ENCODE measurements around the gene PITX3. TPM values are rescaled to one million over a fixed set of nuclear protein-coding genes. Genes with fewer than 3 reads are reported as not detected.

PITX3 gene
- total and polyA plus RNA-seq, 10 of the 15 experiments (the other 5 are each of a cell fraction or from before 2014, with no cell fraction given) = not detected

DNA sequence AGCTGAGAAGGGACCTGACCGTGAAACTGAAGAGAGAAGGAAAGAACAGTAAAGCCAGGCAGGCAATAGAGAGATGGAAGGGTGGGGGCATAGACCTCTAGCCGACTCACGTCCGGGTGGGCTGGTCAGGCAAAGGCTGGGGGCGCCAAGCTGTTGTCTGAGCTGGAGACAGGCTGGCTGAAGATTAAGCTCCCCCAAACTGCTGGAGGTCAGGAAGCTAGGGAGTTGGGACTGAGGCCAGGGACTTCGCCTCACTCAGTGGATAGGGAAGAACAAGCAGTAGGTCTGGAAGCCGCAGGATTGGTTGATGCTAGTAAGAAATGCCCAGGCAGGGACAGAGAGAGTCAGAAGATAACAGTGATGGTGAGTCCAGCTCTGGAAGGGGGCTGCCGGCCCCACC is 5.3 kb downstream of the PITX3 start (continued):
- TF ChIP-seq, protein P1, sequence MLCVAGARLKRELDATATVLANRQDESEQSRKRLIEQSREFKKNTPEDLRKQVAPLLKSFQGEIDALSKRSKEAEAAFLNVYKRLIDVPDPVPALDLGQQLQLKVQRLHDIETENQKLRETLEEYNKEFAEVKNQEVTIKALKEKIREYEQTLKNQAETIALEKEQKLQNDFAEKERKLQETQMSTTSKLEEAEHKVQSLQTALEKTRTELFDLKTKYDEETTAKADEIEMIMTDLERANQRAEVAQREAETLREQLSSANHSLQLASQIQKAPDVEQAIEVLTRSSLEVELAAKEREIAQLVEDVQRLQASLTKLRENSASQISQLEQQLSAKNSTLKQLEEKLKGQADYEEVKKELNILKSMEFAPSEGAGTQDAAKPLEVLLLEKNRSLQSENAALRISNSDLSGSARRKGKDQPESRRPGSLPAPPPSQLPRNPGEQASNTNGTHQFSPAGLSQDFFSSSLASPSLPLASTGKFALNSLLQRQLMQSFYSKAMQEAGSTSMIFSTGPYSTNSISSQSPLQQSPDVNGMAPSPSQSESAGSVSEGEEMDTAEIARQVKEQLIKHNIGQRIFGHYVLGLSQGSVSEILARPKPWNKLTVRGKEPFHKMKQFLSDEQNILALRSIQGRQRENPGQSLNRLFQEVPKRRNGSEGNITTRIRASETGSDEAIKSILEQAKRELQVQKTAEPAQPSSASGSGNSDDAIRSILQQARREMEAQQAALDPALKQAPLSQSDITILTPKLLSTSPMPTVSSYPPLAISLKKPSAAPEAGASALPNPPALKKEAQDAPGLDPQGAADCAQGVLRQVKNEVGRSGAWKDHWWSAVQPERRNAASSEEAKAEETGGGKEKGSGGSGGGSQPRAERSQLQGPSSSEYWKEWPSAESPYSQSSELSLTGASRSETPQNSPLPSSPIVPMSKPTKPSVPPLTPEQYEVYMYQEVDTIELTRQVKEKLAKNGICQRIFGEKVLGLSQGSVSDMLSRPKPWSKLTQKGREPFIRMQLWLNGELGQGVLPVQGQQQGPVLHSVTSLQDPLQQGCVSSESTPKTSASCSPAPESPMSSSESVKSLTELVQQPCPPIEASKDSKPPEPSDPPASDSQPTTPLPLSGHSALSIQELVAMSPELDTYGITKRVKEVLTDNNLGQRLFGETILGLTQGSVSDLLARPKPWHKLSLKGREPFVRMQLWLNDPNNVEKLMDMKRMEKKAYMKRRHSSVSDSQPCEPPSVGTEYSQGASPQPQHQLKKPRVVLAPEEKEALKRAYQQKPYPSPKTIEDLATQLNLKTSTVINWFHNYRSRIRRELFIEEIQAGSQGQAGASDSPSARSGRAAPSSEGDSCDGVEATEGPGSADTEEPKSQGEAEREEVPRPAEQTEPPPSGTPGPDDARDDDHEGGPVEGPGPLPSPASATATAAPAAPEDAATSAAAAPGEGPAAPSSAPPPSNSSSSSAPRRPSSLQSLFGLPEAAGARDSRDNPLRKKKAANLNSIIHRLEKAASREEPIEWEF (IDR thresholded peaks at IDR 0.05; ENCODE audit: insufficient replicate concordance, low read depth, low read length) = no peak
- TF ChIP-seq SRF (IDR thresholded peaks at IDR 0.05; ENCODE audit: low read depth in 2 of 2, low read length in 2 of 2) (no peak), DPF2 (IDR thresholded peaks at IDR 0.05) (no peak), CEBPB (IDR thresholded peaks at IDR 0.05; ENCODE audit: borderline replicate concordance in 1 of 2, low read depth in 2 of 2, low read length in 2 of 2) (no peak), BMI1 (IDR thresholded peaks at IDR 0.05; ENCODE audit: borderline replicate concordance) (no peak), FOXM1 (IDR thresholded peaks at IDR 0.05; ENCODE audit: low read depth, low read length) (no peak), SMAD5 (IDR thresholded peaks at IDR 0.05; ENCODE audit: low read depth) (no peak), NFXL1 (IDR thresholded peaks at IDR 0.05; ENCODE audit: borderline replicate concordance) (no peak)

DNA sequence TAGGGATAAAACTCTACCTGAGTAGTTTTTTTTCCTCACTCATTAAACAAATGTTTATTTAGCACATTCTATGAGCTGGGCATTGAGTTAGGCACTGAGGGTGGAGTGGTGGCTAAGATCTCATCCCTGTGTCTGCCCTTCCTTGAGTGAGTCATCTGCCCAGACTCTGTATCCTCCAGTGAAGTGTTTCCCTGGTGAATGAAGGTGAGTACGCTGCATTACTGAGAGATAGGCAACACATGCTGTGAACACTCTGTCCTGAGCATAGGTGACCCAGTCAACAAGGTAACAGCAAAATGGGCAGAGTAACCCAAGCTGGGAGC is 5.8 kb downstream of the PITX3 start:
- CTCF ChIA-PET = interaction anchor here (0.8 to 15.4 kb wide), 5 partner anchors 9 to 164 kb away, joined by 3 to 632 read pairs (median 3); no protein-coding TSS in a partner anchor
- no peak overlapping the region for H3K4me2 ChIP-seq (ENCODE audit: control insufficient read depth, insufficient read depth)
- FAIRE-seq (no peak), ATAC-seq (no peak), DNase-seq (ENCODE audit: low read depth, low spot score) (no peak)
- no peak overlapping the region for H2AFZ ChIP-seq (ENCODE audit: control insufficient read depth, low read depth, low read length)
- POLR2A ChIA-PET = interaction anchor here (1.5 kb wide), 1 partner anchor 92 kb away, joined by 4 read pairs; no protein-coding TSS in a partner anchor
- in situ Hi-C loops (cut with MboI) (no loop called here), intact Hi-C loops (cut with micrococcal nuclease; ENCODE audit: unreplicated experiment) (no loop called here)
- no peaks in the 10 kb centered on the region for H3K79me2 ChIP-seq (ENCODE audit: control insufficient read depth, insufficient read depth, low read length)
- no peaks in the 10 kb centered on the region for H4K20me1 ChIP-seq (ENCODE audit: control insufficient read depth, insufficient read depth)
- H3K4me1 ChIP-seq (ENCODE audit: control insufficient read depth, insufficient read depth, low read length) = peaks cover 4% of the 10 kb centered on the region
- 50% methylated on average over 1 of the region's 1 CpG for WGBS (ENCODE audit: insufficient coverage, insufficient replicate concordance, low lambda C conversion rate, missing lambda C conversion rate)
- SMC1A ChIA-PET (ENCODE audit: uncharacterized antibody, unreplicated experiment) = interaction anchor here (0.8 to 12.2 kb wide), 3 partner anchors 14 to 115 kb away, joined by 3 to 231 read pairs (median 3); no protein-coding TSS in a partner anchor
- no peak overlapping the region for H3K27ac ChIP-seq (ENCODE audit: control insufficient read depth, insufficient read depth)
- H3K4me3 ChIP-seq = no peak overlapping the region
- no peak overlapping the region for H3K9ac ChIP-seq (ENCODE audit: control insufficient read depth, insufficient read depth, low read length)
- peaks cover 8 to 14% of the 10 kb centered on the region in 2 experiments; a peak in 3 of 4 replicates for H3K27me3 ChIP-seq (replicated peaks in 1 of 2; ENCODE audit: control insufficient read depth in 2 of 2, insufficient read depth in 2 of 2, low read length in 1 of 2)
- no peaks in the 10 kb centered on the region for H3K9me3 ChIP-seq (replicated peaks; ENCODE audit: control insufficient read depth, insufficient read depth, low read length)
- RAD21 ChIA-PET (ENCODE audit: unreplicated experiment) = interaction anchor here (0.6 to 13.1 kb wide), 2 partner anchors 118 to 344 kb away, joined by 6 to 256 read pairs; no protein-coding TSS in a partner anchor
- no TSS peak for BruUV-seq (replicated peaks)
- no peaks in the 10 kb centered on the region for H3K36me3 ChIP-seq (ENCODE audit: control insufficient read depth in 2 of 2, insufficient read depth in 2 of 2, low read length in 1 of 2)
- TF ChIP-seq, protein P2, sequence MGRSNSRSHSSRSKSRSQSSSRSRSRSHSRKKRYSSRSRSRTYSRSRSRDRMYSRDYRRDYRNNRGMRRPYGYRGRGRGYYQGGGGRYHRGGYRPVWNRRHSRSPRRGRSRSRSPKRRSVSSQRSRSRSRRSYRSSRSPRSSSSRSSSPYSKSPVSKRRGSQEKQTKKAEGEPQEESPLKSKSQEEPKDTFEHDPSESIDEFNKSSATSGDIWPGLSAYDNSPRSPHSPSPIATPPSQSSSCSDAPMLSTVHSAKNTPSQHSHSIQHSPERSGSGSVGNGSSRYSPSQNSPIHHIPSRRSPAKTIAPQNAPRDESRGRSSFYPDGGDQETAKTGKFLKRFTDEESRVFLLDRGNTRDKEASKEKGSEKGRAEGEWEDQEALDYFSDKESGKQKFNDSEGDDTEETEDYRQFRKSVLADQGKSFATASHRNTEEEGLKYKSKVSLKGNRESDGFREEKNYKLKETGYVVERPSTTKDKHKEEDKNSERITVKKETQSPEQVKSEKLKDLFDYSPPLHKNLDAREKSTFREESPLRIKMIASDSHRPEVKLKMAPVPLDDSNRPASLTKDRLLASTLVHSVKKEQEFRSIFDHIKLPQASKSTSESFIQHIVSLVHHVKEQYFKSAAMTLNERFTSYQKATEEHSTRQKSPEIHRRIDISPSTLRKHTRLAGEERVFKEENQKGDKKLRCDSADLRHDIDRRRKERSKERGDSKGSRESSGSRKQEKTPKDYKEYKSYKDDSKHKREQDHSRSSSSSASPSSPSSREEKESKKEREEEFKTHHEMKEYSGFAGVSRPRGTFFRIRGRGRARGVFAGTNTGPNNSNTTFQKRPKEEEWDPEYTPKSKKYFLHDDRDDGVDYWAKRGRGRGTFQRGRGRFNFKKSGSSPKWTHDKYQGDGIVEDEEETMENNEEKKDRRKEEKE (IDR thresholded peaks at IDR 0.05) = no peak
- no peak for TF ChIP-seq SIX5 (IDR thresholded peaks at IDR 0.05; ENCODE audit: low read depth, low read length, severe bottlenecking)
- TF ChIP-seq PML (IDR thresholded peaks at IDR 0.05; ENCODE audit: low read length) = no peak
- no peak for TF ChIP-seq NR2C1 (IDR thresholded peaks at IDR 0.05)
- TF ChIP-seq MEF2B (IDR thresholded peaks at IDR 0.05; ENCODE audit: partially characterized antibody, poor library complexity, severe bottlenecking) = no peak
- TF ChIP-seq ZNF217 (IDR thresholded peaks at IDR 0.05) = no peak

Data from GM12878 (cell line).